Measurements from ENCODE around the gene RPN2.

RPN2 gene

GRCh38 chr20:37172836-37173235 lies 6.3 kb upstream of the RPN2 start:
- TF ChIP-seq CTCF (IDR thresholded peaks at IDR 0.05; ENCODE audit: insufficient read depth, low read depth, low read length, missing control alignments): no peak
- no peak overlapping the region for H3K4me3 ChIP-seq (ENCODE audit: low read length)
- no peak for DNase-seq (ENCODE audit: low read depth)

GRCh38 chr20:37179683-37180524 lies 774 bp downstream of the RPN2 start:
- H3K4me3 ChIP-seq (ENCODE audit: low read length): peak overlapping the region; percentile 80
- TF ChIP-seq CTCF (IDR thresholded peaks at IDR 0.05; ENCODE audit: insufficient read depth, low read depth, low read length, missing control alignments): no peak
- peak; percentile 75 for DNase-seq (ENCODE audit: low read depth)

GRCh38 chr20:37185686-37186085 lies 6.6 kb downstream of the RPN2 start:
- no peak overlapping the region for H3K4me3 ChIP-seq (ENCODE audit: low read length)
- no peak for DNase-seq (ENCODE audit: low read depth)
- no peak for TF ChIP-seq CTCF (IDR thresholded peaks at IDR 0.05; ENCODE audit: insufficient read depth, low read depth, low read length, missing control alignments)

- DNase-seq (ENCODE audit: low read depth): no peak
- H3K4me3 ChIP-seq (ENCODE audit: low read length): no peak overlapping the region
- TF ChIP-seq CTCF (IDR thresholded peaks at IDR 0.05; ENCODE audit: insufficient read depth, low read depth, low read length, missing control alignments): no peak
These were observed 9.7 kb downstream of the RPN2 start for GRCh38 chr20:37188787-37189186.

GRCh38 chr20:37189416-37190016 lies 10.4 kb downstream of the RPN2 start:
- no peak for DNase-seq (ENCODE audit: low read depth)
- no peak for TF ChIP-seq CTCF (IDR thresholded peaks at IDR 0.05; ENCODE audit: insufficient read depth, low read depth, low read length, missing control alignments)
- no peak overlapping the region for H3K4me3 ChIP-seq (ENCODE audit: low read length)

- TF ChIP-seq CTCF (IDR thresholded peaks at IDR 0.05; ENCODE audit: insufficient read depth, low read depth, low read length, missing control alignments): no peak
- no peak overlapping the region for H3K4me3 ChIP-seq (ENCODE audit: low read length)
These were observed 11.4 kb downstream of the RPN2 start for GRCh38 chr20:37190354-37191112.

More at GRCh38 chr20:37190354-37191112, 11.4 kb downstream of the RPN2 start:
- no peak for DNase-seq (ENCODE audit: low read depth)
